Subcutaneous abdominal adipose tissue (tissue), 5 donors: ENCODE results near the gene NCBP1.
"Not testable (repeated sequence)": the region's sequence is repeated elsewhere in the genome, so short reads cannot be mapped to it uniquely, and the experiment has no call there.

Experiments used
- H3K27ac ChIP-seq: one replicate; pipeline ENCODE4 v1.7.0; 2013; ENCODE audit warnings: low read depth, mild to moderate bottlenecking, inconsistent platforms, low read length, moderate library complexity
- H3K27me3 ChIP-seq, 5 donors: one replicate each; pipeline ENCODE4 v1.7.0; 2013; ENCODE audit warnings: low read length in 5 of 5, inconsistent platforms in 1 of 5; ENCODE audit not compliant: control insufficient read depth in 5 of 5, insufficient read depth in 4 of 5
- H3K36me3 ChIP-seq, 5 donors: one replicate each; pipeline ENCODE4 v1.7.0; 2013; ENCODE audit warnings: low read length in 5 of 5; ENCODE audit not compliant: control insufficient read depth in 5 of 5, insufficient read depth in 5 of 5
- H3K4me1 ChIP-seq, 5 donors: one replicate each; pipeline ENCODE4 v1.7.0; 2013; ENCODE audit warnings: low read length in 5 of 5, mild to moderate bottlenecking in 3 of 5, moderate library complexity in 1 of 5; ENCODE audit not compliant: control insufficient read depth in 5 of 5, insufficient read depth in 5 of 5
- H3K4me3 ChIP-seq, 5 donors: one replicate each; pipeline ENCODE4 v1.7.0; 2013; ENCODE audit warnings: low read length in 5 of 5, low read depth in 1 of 5
- H3K9ac ChIP-seq, 5 donors: one replicate each; pipeline ENCODE4 v1.7.0; 2013; ENCODE audit warnings: low read length in 5 of 5, mild to moderate bottlenecking in 4 of 5, moderate library complexity in 3 of 5
- H3K9me3 ChIP-seq, 5 donors: one replicate each; pipeline ENCODE4 v1.7.0; 2013; ENCODE audit warnings: low read length in 5 of 5; ENCODE audit not compliant: control insufficient read depth in 5 of 5
- donor health status: healthy.
- donor health status: healthy.
- donor health status: healthy.
- donor health status: healthy.
- donor health status: healthy.

Gene NCBP1

GRCh38 chr9:97599314-97599846 is 34.2 kb upstream of the NCBP1 start:
- no peaks in the 10 kb centered on the region for H3K9me3 ChIP-seq
- peak overlapping the region; percentile 42 for H3K27ac ChIP-seq
- H3K9ac ChIP-seq: no peak overlapping the region
- peaks cover 8 to 42% (median 31%) of the 10 kb centered on the region in 5 donors for H3K4me1 ChIP-seq
- H3K4me3 ChIP-seq: no peak overlapping the region
- H3K36me3 ChIP-seq: peaks cover 4 to 48% (median 40%) of the 10 kb centered on the region in 5 donors
- H3K27me3 ChIP-seq: no peaks in the 10 kb centered on the region

- Histone ChIP-seq H3K9ac (no peak overlapping the region), H3K36me3 (peaks cover 6 to 61% (median 53%) of the 10 kb centered on the region in 5 donors)
Observed at GRCh38 chr9:97600531-97601227, 32.9 kb upstream of the NCBP1 start.

GRCh38 chr9:97601228-97601898 is 32.3 kb upstream of the NCBP1 start:
- no peak overlapping the region for H3K9ac ChIP-seq
- no peak overlapping the region for H3K4me3 ChIP-seq
- no peaks in the 10 kb centered on the region for H3K27me3 ChIP-seq
- peaks cover 6 to 68% (median 57%) of the 10 kb centered on the region in 5 donors for H3K36me3 ChIP-seq
- peak overlapping the region; percentile 52 for H3K27ac ChIP-seq
- no peaks in the 10 kb centered on the region for H3K9me3 ChIP-seq
- peaks cover 8 to 42% (median 31%) of the 10 kb centered on the region in 5 donors for H3K4me1 ChIP-seq

More at GRCh38 chr9:97600531-97601227, 32.9 kb upstream of the NCBP1 start:
- H3K27me3 ChIP-seq: no peaks in the 10 kb centered on the region
- H3K4me3 ChIP-seq: no peak overlapping the region
- H3K27ac ChIP-seq: peak overlapping the region; percentile 52
- no peaks in the 10 kb centered on the region for H3K9me3 ChIP-seq
- peaks cover 8 to 42% (median 31%) of the 10 kb centered on the region in 5 donors for H3K4me1 ChIP-seq

- Histone ChIP-seq H3K27me3 (no peaks in the 10 kb centered on the region), H3K36me3 (peaks cover 6 to 77% (median 61%) of the 10 kb centered on the region in 5 donors), H3K27ac (no peak overlapping the region), H3K4me1 (peaks cover 8 to 41% (median 31%) of the 10 kb centered on the region in 5 donors), H3K9ac (no peak overlapping the region), H3K9me3 (no peaks in the 10 kb centered on the region), H3K4me3 (no peak overlapping the region)
Observed at GRCh38 chr9:97602430-97602829, 31.2 kb upstream of the NCBP1 start.

- Histone ChIP-seq H3K9me3 (no peaks in the 10 kb centered on the region), H3K27ac (no peak overlapping the region), H3K4me3 (no peak overlapping the region), H3K4me1 (peaks cover 2 to 26% (median 19%) of the 10 kb centered on the region in 5 donors), H3K9ac (no peak overlapping the region), H3K36me3 (peaks cover 11 to 85% (median 65%) of the 10 kb centered on the region in 5 donors), H3K27me3 (no peaks in the 10 kb centered on the region)
Observed at GRCh38 chr9:97604901-97605645, 28.5 kb upstream of the NCBP1 start.

- no peak overlapping the region for H3K4me3 ChIP-seq
- H3K27ac ChIP-seq: no peak overlapping the region
- H3K9ac ChIP-seq: no peak overlapping the region
- no peaks in the 10 kb centered on the region for H3K27me3 ChIP-seq
- peaks cover 0 to 3% (median 0%) of the 10 kb centered on the region in 5 donors for H3K4me1 ChIP-seq
- no peaks in the 10 kb centered on the region for H3K9me3 ChIP-seq
- H3K36me3 ChIP-seq: peaks cover 26 to 50% (median 32%) of the 10 kb centered on the region in 5 donors
Observed at GRCh38 chr9:97615439-97616072, 18.1 kb upstream of the NCBP1 start.

GRCh38 chr9:97617939-97618416 is 15.6 kb upstream of the NCBP1 start:
- Histone ChIP-seq H3K27me3 (no peaks in the 10 kb centered on the region), H3K9me3 (no peaks in the 10 kb centered on the region), H3K4me3 (no peak overlapping the region), H3K4me1 (peaks cover 0 to 3% (median 0%) of the 10 kb centered on the region in 5 donors), H3K36me3 (peaks cover 13 to 42% (median 17%) of the 10 kb centered on the region in 5 donors), H3K9ac (no peak overlapping the region), H3K27ac (no peak overlapping the region)

- H3K27me3 ChIP-seq, H3K27ac ChIP-seq, H3K4me3 ChIP-seq, H3K9me3 ChIP-seq, H3K4me1 ChIP-seq, H3K9ac ChIP-seq: not testable (repeated sequence)
- peaks cover 20 to 44% (median 26%) of the 10 kb centered on the region in 5 donors for H3K36me3 ChIP-seq
Observed at GRCh38 chr9:97620063-97620462, 13.6 kb upstream of the NCBP1 start.

- not testable (repeated sequence) for H3K4me1 ChIP-seq, H3K27me3 ChIP-seq, H3K27ac ChIP-seq, H3K4me3 ChIP-seq, H3K9ac ChIP-seq, H3K9me3 ChIP-seq
- peaks cover 18 to 42% (median 22%) of the 10 kb centered on the region in 5 donors for H3K36me3 ChIP-seq
Observed at GRCh38 chr9:97622483-97622882, 11.1 kb upstream of the NCBP1 start.
